ENCODE measurements around the gene FAM83E.

FAM83E gene

GRCh38 chr19:48600679-48601417 lies 14.0 kb downstream of the FAM83E start:
- no peak for TF ChIP-seq CTCF (IDR thresholded peaks at IDR 0.05; ENCODE audit: control insufficient read depth, insufficient read depth, low read depth, low read length, missing control alignments)

GRCh38 chr19:48598996-48599700 lies 15.7 kb downstream of the FAM83E start:
- no peak for DNase-seq (ENCODE audit: low read depth)
- H3K4me3 ChIP-seq (ENCODE audit: control insufficient read depth, low read depth, low read length), result no peak overlapping the region
- no peak for TF ChIP-seq CTCF (IDR thresholded peaks at IDR 0.05; ENCODE audit: control insufficient read depth, insufficient read depth, low read depth, low read length, missing control alignments)

More at GRCh38 chr19:48600679-48601417, 14.0 kb downstream of the FAM83E start:
- no peak for DNase-seq (ENCODE audit: low read depth)
- H3K4me3 ChIP-seq (ENCODE audit: control insufficient read depth, low read depth, low read length), result no peak overlapping the region

- DNase-seq (ENCODE audit: low read depth), result no peak
- no peak for TF ChIP-seq CTCF (IDR thresholded peaks at IDR 0.05; ENCODE audit: control insufficient read depth, insufficient read depth, low read depth, low read length, missing control alignments)
Observed at GRCh38 chr19:48596679-48597465, 18.0 kb downstream of the FAM83E start.

GRCh38 chr19:48596237-48596636 lies 18.6 kb downstream of the FAM83E start:
- no peak for DNase-seq (ENCODE audit: low read depth)
- no peak for TF ChIP-seq CTCF (IDR thresholded peaks at IDR 0.05; ENCODE audit: control insufficient read depth, insufficient read depth, low read depth, low read length, missing control alignments)
- H3K4me3 ChIP-seq (ENCODE audit: control insufficient read depth, low read depth, low read length), result no peak overlapping the region

More at GRCh38 chr19:48596679-48597465, 18.0 kb downstream of the FAM83E start:
- no peak overlapping the region for H3K4me3 ChIP-seq (ENCODE audit: control insufficient read depth, low read depth, low read length)

- no peak for TF ChIP-seq CTCF (IDR thresholded peaks at IDR 0.05; ENCODE audit: control insufficient read depth, insufficient read depth, low read depth, low read length, missing control alignments)
- no peak overlapping the region for H3K4me3 ChIP-seq (ENCODE audit: control insufficient read depth, low read depth, low read length)
- DNase-seq (ENCODE audit: low read depth), result no peak
Observed at GRCh38 chr19:48595833-48596232, 19.0 kb downstream of the FAM83E start.

GRCh38 chr19:48595171-48595570 lies 19.7 kb downstream of the FAM83E start:
- no peak for DNase-seq (ENCODE audit: low read depth)
- H3K4me3 ChIP-seq (ENCODE audit: control insufficient read depth, low read depth, low read length), result no peak overlapping the region
- TF ChIP-seq CTCF (IDR thresholded peaks at IDR 0.05; ENCODE audit: control insufficient read depth, insufficient read depth, low read depth, low read length, missing control alignments), result no peak
